ENCODE data around the gene HADHB.
"Not testable (repeated sequence)": the region's sequence is repeated elsewhere in the genome, so short reads cannot be mapped to it uniquely, and the experiment has no call there.

The HADHB gene

DNA sequence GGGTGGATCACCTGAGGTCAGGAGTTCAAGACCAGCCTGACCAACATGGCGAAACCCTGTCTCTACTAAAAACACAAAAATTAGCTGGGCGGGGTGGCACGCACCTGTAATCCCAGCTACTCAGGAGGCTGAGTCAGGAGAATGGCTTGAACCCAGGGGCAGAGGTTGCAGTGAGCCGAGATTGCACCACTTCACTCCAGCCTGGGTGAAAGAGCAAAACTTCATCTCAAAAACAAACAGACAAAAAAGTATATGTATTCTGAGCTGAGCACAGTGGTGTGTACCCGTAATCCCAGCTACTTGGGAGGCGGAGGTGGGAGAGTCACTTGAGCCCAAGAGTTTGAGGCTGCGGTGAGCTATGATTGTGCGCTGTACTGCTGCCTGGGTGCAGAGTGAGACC lies 86.6 kb downstream of the HADHB start:
- not testable (repeated sequence) for DNase-seq

DNA sequence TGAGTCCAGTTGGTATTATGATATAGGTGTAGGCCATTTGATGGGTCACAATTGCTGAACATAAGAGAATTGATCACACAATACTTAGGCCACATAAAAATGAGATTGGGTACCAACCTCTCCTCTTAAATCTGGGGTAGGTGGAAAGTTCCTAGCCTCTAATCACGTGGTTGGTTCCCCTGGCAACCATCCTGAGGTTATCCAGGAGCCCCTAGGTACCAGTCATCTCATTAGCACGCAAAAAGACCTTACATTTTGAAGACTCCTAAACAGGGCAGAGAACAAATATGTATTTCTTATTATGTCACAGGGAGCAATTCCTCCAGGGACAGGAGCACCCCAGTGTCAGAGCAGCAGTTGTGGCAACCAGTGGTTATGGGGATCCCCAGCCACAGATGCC lies 88.6 kb downstream of the HADHB start:
- DNase-seq: no peak

DNA sequence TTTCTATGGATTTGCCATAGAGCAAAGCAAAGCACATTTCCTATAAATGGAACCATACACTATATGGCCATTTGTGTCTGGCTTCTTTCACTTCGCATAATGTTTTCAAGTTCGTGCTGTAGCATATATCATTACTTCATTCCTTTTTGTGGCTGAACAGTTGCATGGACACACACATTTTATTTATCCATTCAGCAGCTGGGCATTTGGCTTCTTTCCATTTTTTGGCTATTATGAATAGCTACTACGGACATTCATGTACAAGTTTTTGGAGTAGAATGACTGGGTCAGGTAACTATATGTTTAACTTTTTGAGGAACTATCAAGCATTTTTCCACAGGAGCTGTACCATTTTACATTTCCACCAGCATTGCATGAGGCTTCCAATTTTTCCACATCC lies 90.5 kb downstream of the HADHB start:
- DNase-seq: no peak

GRCh38 chr2:26336719-26337118 lies 92.0 kb downstream of the HADHB start:
- DNase-seq: no peak

DNA sequence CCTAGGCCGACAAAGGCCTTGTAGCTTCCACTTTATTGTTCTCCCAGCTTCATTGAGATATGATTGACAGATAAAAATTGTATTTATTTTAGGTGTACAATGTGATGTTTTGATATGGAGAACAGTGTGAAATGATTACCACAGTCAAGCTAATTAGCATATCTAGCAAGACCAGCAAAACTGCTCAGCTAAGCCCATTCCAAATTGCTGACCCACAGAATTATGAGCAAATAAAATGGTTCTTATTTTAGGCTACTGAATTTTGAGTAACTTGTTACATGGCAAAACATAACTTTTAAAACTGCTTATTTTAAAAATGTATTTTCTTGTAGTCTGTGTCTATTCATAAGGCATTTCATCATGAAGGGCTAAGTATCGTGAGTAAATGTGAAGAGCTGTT lies 92.6 kb downstream of the HADHB start:
- DNase-seq: no peak

Data from activated CD4-positive, alpha-beta T cell treated with anti-CD3 and anti-CD28 coated beads, Interleukin-2, amount 50 U/mL, for 16 hours (primary cell).